ENCODE measurements around the gene RHOXF2B.

GRCh38 chrX:120115438-120115963 lies 38.0 kb upstream of the RHOXF2B start, which contains the start of gene RHOXF1:
- no peak for TF ChIP-seq CTCF (conservative IDR thresholded peaks at IDR 0.05 in 1 of 2, IDR thresholded peaks at IDR 0.05 in 1 of 2; ENCODE audit: low read depth in 1 of 2, low read length in 2 of 2)
- TF ChIP-seq EZH2 (IDR thresholded peaks at IDR 0.05; ENCODE audit: low read length, missing control alignments) = no peak

Measured in fibroblast of lung (primary cell).